HEK293T (cell line): ENCODE data around the gene TNK1.

Experiments used
- BHLHE40 ChIP-seq: fragments of 450-650 bp; IDR thresholded peaks from 2 replicates; pipeline ENCODE4 v1.6.1; 2016; ENCODE audit warnings: mild to moderate bottlenecking, moderate library complexity, borderline replicate concordance
- FOXK2 ChIP-seq: fragments of 450-650 bp; IDR thresholded peaks from 2 replicates; pipeline ENCODE4 v1.6.1; 2016; ENCODE audit warnings: mild to moderate bottlenecking
- HDGF ChIP-seq: fragments of 450-650 bp; IDR thresholded peaks from 2 replicates; pipeline ENCODE4 v1.6.1; 2017; ENCODE audit warnings: antibody characterized with exemption, borderline replicate concordance
- LEF1 ChIP-seq: fragments of 450-650 bp; IDR thresholded peaks from 2 replicates; pipeline ENCODE4 v1.6.1; 2017; ENCODE audit warnings: mild to moderate bottlenecking, borderline replicate concordance
- NFRKB ChIP-seq: fragments of 450-650 bp; IDR thresholded peaks from 2 replicates; pipeline ENCODE4 v1.6.1; 2016; ENCODE audit warnings: mild to moderate bottlenecking, moderate library complexity
- SP1 ChIP-seq: fragments of 450-650 bp; IDR thresholded peaks from 2 replicates; pipeline ENCODE4 v1.6.1; 2017
- SUZ12 ChIP-seq: fragments of 450-650 bp; IDR thresholded peaks from 2 replicates; pipeline ENCODE4 v1.6.1; 2016; ENCODE audit warnings: mild to moderate bottlenecking
- TARDBP ChIP-seq: fragments of 450-650 bp; IDR thresholded peaks from 2 replicates; pipeline ENCODE4 v1.6.1; 2016

DNA sequence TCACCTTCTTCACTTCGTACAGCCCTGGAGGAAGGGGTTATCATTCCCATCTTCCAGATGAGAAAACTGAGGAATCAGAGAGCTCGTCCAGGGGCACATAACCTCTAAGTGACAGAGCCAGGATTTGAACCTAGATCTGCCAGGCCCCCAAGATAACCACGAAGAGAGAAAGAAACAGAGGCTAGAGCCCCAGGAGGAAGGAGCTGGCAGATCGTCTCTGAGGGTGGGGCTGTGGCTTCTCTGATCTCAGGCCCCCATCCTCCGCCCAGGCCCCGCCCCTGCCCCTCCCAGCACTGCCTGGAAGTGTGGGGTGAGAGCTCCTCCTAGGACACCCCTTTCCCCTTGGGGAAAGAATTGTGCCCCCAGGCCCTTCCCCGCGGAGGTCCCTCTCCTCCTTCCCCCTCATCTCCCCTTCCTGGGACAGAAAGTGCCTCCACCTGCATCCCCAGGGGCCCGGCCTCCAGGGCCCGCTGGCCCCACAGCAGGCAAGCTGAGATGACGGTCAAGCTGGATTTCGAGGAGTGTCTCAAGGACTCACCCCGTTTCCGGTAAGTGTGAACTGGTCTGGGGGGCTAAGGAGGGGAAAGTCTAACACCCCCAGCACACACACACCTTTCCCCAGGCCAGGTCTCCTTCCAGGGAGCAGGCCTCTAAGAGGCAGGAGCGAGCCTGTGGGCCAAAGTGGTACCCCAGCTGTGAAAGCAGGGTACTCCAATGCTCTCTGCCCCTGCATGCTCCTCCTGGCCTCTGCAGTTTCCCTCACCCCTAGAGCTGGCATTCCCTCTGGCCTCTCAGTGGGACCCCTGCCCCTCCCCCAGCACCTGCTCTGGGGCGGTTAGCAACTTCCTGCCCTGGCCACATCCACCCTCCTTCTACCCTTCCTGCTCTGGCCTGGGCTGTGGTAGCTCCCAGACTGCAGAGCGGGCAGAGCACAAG is 44.4 kb upstream of the TNK1 start, which contains the start of gene ACAP1:
- TF ChIP-seq TARDBP = no peak
- TF ChIP-seq SP1 = no peak
- no peak for TF ChIP-seq NFRKB
- TF ChIP-seq BHLHE40 = no peak
- TF ChIP-seq HDGF = no peak
- TF ChIP-seq SUZ12 = no peak
- TF ChIP-seq FOXK2 = no peak
- TF ChIP-seq LEF1 = no peak
